H9 (cell line): ENCODE data around the gene FABP3. TPM values are rescaled to one million over a fixed set of nuclear protein-coding genes. Genes with fewer than 3 reads are reported as not detected.

ENCODE experiments used
- DNase-seq: peaks from one replicate; pipeline ENCODE4 v3.0.0-alpha.2; 2017
- H2AFZ ChIP-seq: one replicate; pipeline ENCODE4 v1.6.1; 2013; ENCODE audit warnings: mild to moderate bottlenecking, low read length, control low read depth, moderate library complexity
- H2AK5ac ChIP-seq: 2 replicates; pipeline ENCODE4 v1.6.1; 2013; ENCODE audit warnings: low read length, control low read depth, mixed read lengths; ENCODE audit not compliant: insufficient read length
- H2BK120ac ChIP-seq: one replicate; pipeline ENCODE4 v1.6.1; 2013; ENCODE audit warnings: low read depth, mild to moderate bottlenecking, low read length, control low read depth, inconsistent platforms; ENCODE audit not compliant: poor library complexity, severe bottlenecking
- H2BK12ac ChIP-seq: 2 replicates; pipeline ENCODE4 v1.6.1; 2013; ENCODE audit warnings: low read length, control low read depth, mixed read lengths, low read depth; ENCODE audit not compliant: insufficient read length
- H2BK15ac ChIP-seq: 2 replicates; pipeline ENCODE4 v1.6.1; 2013; ENCODE audit warnings: low read depth, low read length, control low read depth
- H2BK20ac ChIP-seq: one replicate; pipeline ENCODE4 v1.6.1; 2013; ENCODE audit warnings: low read depth, mild to moderate bottlenecking, low read length, control low read depth, inconsistent platforms; ENCODE audit not compliant: poor library complexity, severe bottlenecking
- H2BK5ac ChIP-seq: 2 replicates; pipeline ENCODE4 v1.6.1; 2013; ENCODE audit warnings: low read length, control low read depth, mixed read lengths; ENCODE audit not compliant: insufficient read length
- H3K14ac ChIP-seq: 2 replicates; pipeline ENCODE4 v1.6.1; 2013; ENCODE audit warnings: low read length, control low read depth; ENCODE audit not compliant: insufficient read depth
- H3K18ac ChIP-seq: 2 replicates; pipeline ENCODE4 v1.6.1; 2013; ENCODE audit warnings: low read depth, mild to moderate bottlenecking, mixed read lengths, low read length, control low read depth; ENCODE audit not compliant: insufficient read length
- H3K23ac ChIP-seq: 2 replicates; pipeline ENCODE4 v1.6.1; 2013; ENCODE audit warnings: low read length, control low read depth, mixed read lengths, low read depth; ENCODE audit not compliant: insufficient read length
- H3K23me2 ChIP-seq: 2 replicates; pipeline ENCODE4 v1.6.1; 2013; ENCODE audit warnings: low read depth, mild to moderate bottlenecking, mixed read lengths, low read length, control low read depth; ENCODE audit not compliant: insufficient read length, poor library complexity, severe bottlenecking
- H3K27ac ChIP-seq: 2 replicates; pipeline ENCODE4 v1.5.1; 2013; ENCODE audit warnings: low read length, control low read depth, mixed read lengths, low read depth; ENCODE audit not compliant: insufficient read length
- H3K27me3 ChIP-seq: 2 replicates; pipeline ENCODE4 v1.6.1; 2013; ENCODE audit warnings: low read length, control low read depth, inconsistent platforms; ENCODE audit not compliant: insufficient read depth
- H3K4ac ChIP-seq: 2 replicates; pipeline ENCODE4 v1.6.1; 2013; ENCODE audit warnings: low read depth, mild to moderate bottlenecking, control low read depth, inconsistent platforms, low read length, moderate library complexity
- H3K4me1 ChIP-seq: 2 replicates; pipeline ENCODE4 v1.6.1; 2013; ENCODE audit warnings: low read length, control low read depth, inconsistent platforms; ENCODE audit not compliant: insufficient read depth
- H3K4me2 ChIP-seq: 2 replicates; pipeline ENCODE4 v1.6.1; 2013; ENCODE audit warnings: low read length, control low read depth, mixed read lengths; ENCODE audit not compliant: insufficient read length, insufficient read depth
- H3K56ac ChIP-seq: 2 replicates; pipeline ENCODE4 v1.6.1; 2013; ENCODE audit warnings: low read depth, mild to moderate bottlenecking, mixed read lengths, low read length, control low read depth; ENCODE audit not compliant: insufficient read length
- H3K79me1 ChIP-seq: 2 replicates; pipeline ENCODE4 v1.6.1; 2013; ENCODE audit warnings: low read depth, mild to moderate bottlenecking, moderate library complexity, low read length, control low read depth, inconsistent platforms; ENCODE audit not compliant: insufficient read depth, poor library complexity, severe bottlenecking
- H3K79me2 ChIP-seq: 2 replicates; pipeline ENCODE4 v1.6.1; 2013; ENCODE audit warnings: low read length, control low read depth, inconsistent platforms; ENCODE audit not compliant: insufficient read depth
- H3K9ac ChIP-seq: 2 replicates; pipeline ENCODE4 v1.6.1; 2013; ENCODE audit warnings: low read length, control low read depth, mixed read lengths; ENCODE audit not compliant: insufficient read length; ENCODE audit errors: extremely low read depth
- H3K9me3 ChIP-seq: one replicate; pipeline ENCODE4 v1.6.1; 2013; ENCODE audit warnings: low read depth, low read length, inconsistent platforms; ENCODE audit not compliant: control insufficient read depth
- H3T11ph ChIP-seq: one replicate; pipeline ENCODE4 v1.6.1; 2013; ENCODE audit warnings: mild to moderate bottlenecking, low read length, control low read depth, inconsistent platforms
- H4K20me1 ChIP-seq: one replicate; pipeline ENCODE4 v1.6.1; 2013; ENCODE audit not compliant: control insufficient read depth, insufficient read length, insufficient read depth
- H4K5ac ChIP-seq: 2 replicates; pipeline ENCODE4 v1.6.1; 2013; ENCODE audit warnings: low read depth, mild to moderate bottlenecking, mixed read lengths, low read length, control low read depth; ENCODE audit not compliant: insufficient read length
- H4K8ac ChIP-seq: replicated peaks from 2 replicates; pipeline ENCODE4 v1.6.1; 2013; ENCODE audit warnings: low read length, control low read depth, mixed read lengths, low read depth; ENCODE audit not compliant: insufficient read length
- H4K91ac ChIP-seq: 2 replicates; pipeline ENCODE4 v1.6.1; 2013; ENCODE audit warnings: low read depth, mild to moderate bottlenecking, moderate library complexity, mixed read lengths, low read length, control low read depth; ENCODE audit not compliant: insufficient read length
- H3K27ac Mint-ChIP-seq, 3 experiments: 2 replicates in 2 of 3; 3 replicates in 1 of 3; pipeline ENCODE4 v1.8.0; 2020 to 2021; ENCODE audit warnings: mixed read lengths in 3 of 3, mild to moderate bottlenecking in 1 of 3, moderate library complexity in 1 of 3
- H3K27me3 Mint-ChIP-seq: 2 replicates; pipeline ENCODE4 v1.8.0; 2021; ENCODE audit warnings: low read depth, mild to moderate bottlenecking, moderate library complexity, mixed read lengths
- H3K36me3 Mint-ChIP-seq, 3 experiments: 2 replicates in 2 of 3; 3 replicates in 1 of 3; pipeline ENCODE4 v1.8.0; 2020 to 2021; ENCODE audit warnings: low read depth in 3 of 3, mixed read lengths in 3 of 3; ENCODE audit not compliant: insufficient read depth in 1 of 3
- H3K4me1 Mint-ChIP-seq, 2 experiments: 2 replicates each; pipeline ENCODE4 v1.8.0; 2020; ENCODE audit warnings: mixed read lengths in 2 of 2
- H3K4me3 Mint-ChIP-seq, 2 experiments: 2 replicates in 1 of 2; 3 replicates in 1 of 2; pipeline ENCODE4 v1.8.0; 2020 to 2021; ENCODE audit warnings: mild to moderate bottlenecking in 2 of 2, mixed read lengths in 2 of 2, moderate library complexity in 1 of 2
- H3K9me3 Mint-ChIP-seq, 2 experiments: 2 replicates in 1 of 2; 3 replicates in 1 of 2; pipeline ENCODE4 v1.8.0; 2020; ENCODE audit warnings: mild to moderate bottlenecking in 2 of 2, mixed read lengths in 2 of 2, moderate library complexity in 1 of 2
- WGBS: extraction: QIAGEN DNeasy Blood & Tissue Kit; methylation state at CpG from one replicate; pipeline ENCODE4 v1.1.7; 2013; ENCODE audit warnings: missing lambda C conversion rate, low lambda C conversion rate, mixed read lengths; ENCODE audit not compliant: insufficient read length; ENCODE audit errors: extremely low coverage; 5-methylcytosine and 5-hydroxymethylcytosine counted together
- total RNA-seq: library from RNA; stranded (reverse); gene quantifications from 2 replicates; pipeline ENCODE4 v1.2.1, GENCODE V29; 2021
- TF ChIP-seq, protein P1 (sequence below): fragments of 200-600 bp; sonication (generic); conservative IDR thresholded peaks from 3 replicates; pipeline ENCODE4 v1.8.0; 2021; ENCODE audit warnings: antibody characterized with exemption, mild to moderate bottlenecking

The FABP3 gene
- total RNA-seq, 1 experiment from 2014 or later, result 9.0 TPM

DNA sequence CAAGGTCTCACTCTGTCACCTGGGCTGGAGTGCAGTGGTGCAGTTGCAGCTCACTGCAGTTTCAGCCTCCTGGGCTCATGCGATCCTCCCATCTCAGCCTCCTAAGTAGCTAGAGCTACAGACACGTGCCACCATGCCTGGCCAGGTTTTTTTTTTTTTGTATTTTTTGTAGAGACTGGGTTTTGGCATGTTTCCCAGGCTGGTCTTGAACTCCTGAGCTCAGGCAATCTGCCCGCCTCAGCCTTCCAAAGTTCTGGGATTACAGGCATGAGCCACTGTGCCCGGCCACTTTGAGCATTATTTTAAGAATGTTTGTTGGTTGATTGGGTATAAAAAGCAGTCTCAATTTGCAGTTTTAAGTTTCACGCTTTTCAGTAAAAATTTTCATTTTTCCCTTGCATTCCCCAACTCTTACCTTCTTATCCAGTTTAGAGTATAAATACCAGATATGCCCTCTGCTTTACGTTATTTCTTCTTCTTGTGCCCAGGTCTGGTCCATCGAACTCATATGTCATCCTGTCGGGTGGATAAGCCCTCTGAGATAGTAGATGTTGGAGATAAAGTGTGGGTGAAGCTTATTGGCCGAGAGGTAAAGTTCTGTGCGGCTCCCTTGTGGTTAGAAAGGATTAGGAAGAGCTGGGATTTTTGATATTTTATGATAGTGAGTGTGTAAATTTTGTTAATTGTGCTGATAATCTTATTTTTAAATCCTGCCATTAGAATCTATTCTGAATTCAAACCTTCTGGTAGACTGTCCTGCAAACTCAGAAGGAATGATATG, 36.0 kb downstream of the FABP3 start:
- H3K23ac ChIP-seq, result no peak overlapping the region
- H3K79me1 ChIP-seq, result no peaks in the 10 kb centered on the region
- WGBS, result 100% methylated on average over 1 of the region's 10 CpGs
- H3T11ph ChIP-seq, result no peak overlapping the region
- TF ChIP-seq, protein P1, sequence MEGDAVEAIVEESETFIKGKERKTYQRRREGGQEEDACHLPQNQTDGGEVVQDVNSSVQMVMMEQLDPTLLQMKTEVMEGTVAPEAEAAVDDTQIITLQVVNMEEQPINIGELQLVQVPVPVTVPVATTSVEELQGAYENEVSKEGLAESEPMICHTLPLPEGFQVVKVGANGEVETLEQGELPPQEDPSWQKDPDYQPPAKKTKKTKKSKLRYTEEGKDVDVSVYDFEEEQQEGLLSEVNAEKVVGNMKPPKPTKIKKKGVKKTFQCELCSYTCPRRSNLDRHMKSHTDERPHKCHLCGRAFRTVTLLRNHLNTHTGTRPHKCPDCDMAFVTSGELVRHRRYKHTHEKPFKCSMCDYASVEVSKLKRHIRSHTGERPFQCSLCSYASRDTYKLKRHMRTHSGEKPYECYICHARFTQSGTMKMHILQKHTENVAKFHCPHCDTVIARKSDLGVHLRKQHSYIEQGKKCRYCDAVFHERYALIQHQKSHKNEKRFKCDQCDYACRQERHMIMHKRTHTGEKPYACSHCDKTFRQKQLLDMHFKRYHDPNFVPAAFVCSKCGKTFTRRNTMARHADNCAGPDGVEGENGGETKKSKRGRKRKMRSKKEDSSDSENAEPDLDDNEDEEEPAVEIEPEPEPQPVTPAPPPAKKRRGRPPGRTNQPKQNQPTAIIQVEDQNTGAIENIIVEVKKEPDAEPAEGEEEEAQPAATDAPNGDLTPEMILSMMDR, result no peak
- H3K4me1 ChIP-seq, result no peaks in the 10 kb centered on the region
- H4K20me1 ChIP-seq, result no peaks in the 10 kb centered on the region
- H4K5ac ChIP-seq, result no peak overlapping the region
- Mint-ChIP-seq H3K4me1 (no peaks in the 10 kb centered on the region), H3K4me3 (no peak overlapping the region), H3K36me3 (peaks cover 3 to 25% (median 18%) of the 10 kb centered on the region in 3 experiments; a peak in 6 of 7 replicates), H3K9me3 (no peaks in the 10 kb centered on the region; a peak in 1 of 5 replicates), H3K27ac (no peak overlapping the region), H3K27me3 (no peaks in the 10 kb centered on the region)
- no peak overlapping the region for H2BK5ac ChIP-seq
- H3K18ac ChIP-seq, result no peak overlapping the region
- H3K27me3 ChIP-seq, result no peaks in the 10 kb centered on the region
- H2BK12ac ChIP-seq, result no peak overlapping the region
- no peaks in the 10 kb centered on the region for H3K9me3 ChIP-seq
- no peak overlapping the region for H3K4me2 ChIP-seq
- DNase-seq, result no peak
- H2BK15ac ChIP-seq, result no peak overlapping the region
- no peak overlapping the region for H3K4ac ChIP-seq
- no peaks in the 10 kb centered on the region for H3K23me2 ChIP-seq
- H3K56ac ChIP-seq, result no peak overlapping the region
- H3K14ac ChIP-seq, result no peak overlapping the region
- no peak overlapping the region for H3K9ac ChIP-seq
- H4K8ac ChIP-seq, result no peak overlapping the region
- no peak overlapping the region for H3K27ac ChIP-seq
- no peak overlapping the region for H4K91ac ChIP-seq
- H2BK120ac ChIP-seq, result no peak overlapping the region
- H2AK5ac ChIP-seq, result no peak overlapping the region
- no peaks in the 10 kb centered on the region for H3K79me2 ChIP-seq
- no peak overlapping the region for H2AFZ ChIP-seq
- no peak overlapping the region for H2BK20ac ChIP-seq
